Measurements from ENCODE around the gene CACNA2D1.

Gene CACNA2D1

DNA sequence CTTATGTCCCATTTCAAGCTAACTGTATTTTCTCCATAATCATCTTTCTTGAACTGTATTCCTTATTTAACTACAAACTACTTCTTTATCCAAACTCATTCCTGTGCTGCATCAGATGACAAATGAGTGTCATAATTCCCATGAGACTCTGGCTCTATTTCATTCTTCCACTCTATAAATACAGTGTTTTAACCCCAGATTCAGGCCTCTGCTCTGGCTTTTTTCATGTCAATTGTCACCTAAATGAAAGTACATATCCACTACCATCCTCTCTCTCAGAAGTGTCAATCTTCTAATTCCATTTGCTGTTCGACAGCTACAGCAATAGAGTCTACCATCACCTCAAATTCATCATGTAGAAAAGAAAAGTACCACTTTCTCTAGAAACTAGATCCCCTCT lies 172.7 kb downstream of the CACNA2D1 start:
- DNase-seq: no peak

DNA sequence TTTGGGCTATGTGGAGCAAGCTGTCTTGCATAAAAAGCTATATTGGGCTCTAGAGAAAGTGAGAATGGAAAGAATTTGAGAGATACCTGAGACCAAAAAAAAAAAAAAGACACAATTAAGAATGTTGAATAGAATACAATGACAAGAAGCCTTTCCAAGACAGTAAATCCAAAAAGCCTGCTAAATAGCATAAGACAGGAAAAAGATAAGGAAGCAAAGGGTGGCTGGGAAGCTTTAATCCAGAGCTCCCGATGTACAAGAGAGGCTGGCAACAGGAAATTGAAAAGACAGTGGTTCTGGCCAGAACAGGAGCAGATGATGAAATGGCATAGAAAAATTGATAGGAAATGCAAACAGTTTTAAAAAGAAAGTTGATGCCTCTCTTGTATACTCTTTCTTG lies 174.9 kb downstream of the CACNA2D1 start:
- no peak for DNase-seq

DNA sequence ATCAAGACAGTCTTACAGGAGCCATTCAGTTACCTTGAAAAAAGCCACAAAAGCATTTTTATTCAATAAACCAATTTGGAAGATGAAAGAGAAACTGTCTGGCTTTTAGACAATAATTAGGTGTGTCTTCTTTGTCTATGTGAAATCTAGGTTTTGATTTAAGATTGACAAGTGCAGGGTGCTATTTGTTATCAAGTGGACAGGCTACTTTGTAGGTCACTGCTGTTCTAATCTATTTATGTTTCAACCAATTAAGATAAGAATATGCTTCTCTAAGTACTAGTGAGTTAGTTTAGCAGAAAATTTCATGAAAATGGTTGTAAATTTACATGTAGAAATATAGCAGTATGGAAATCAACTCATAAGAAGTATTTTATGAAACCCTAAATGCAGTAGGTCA lies 177.5 kb downstream of the CACNA2D1 start:
- DNase-seq: no peak

DNA sequence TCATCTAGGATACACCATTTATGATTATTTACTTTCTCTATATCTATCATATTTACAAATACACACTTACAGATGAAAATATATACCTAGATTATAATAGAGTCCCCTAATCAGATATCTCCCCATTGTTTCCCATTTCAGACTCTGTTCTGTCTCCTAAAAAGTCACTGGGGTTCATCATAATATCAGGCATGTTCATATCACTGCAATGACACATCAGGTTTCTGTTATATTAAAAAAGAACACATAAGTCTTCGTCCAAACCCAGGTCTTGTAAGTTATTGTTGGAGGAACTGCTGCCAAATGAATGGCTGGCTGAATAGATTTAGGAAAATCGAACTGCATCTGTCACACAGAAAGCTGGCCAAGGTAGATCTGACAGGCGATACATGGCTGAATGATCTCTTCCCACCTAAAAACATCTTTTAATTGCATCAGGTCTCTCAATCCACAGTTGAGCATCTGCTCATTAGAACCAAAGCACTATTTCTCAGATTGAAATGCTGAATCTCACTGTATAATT lies 178.7 kb downstream of the CACNA2D1 start:
- no peak for DNase-seq

GRCh38 chr7:82263920-82264782 lies 179.4 kb downstream of the CACNA2D1 start:
- DNase-seq: no peak

- DNase-seq: no peak
Observed at GRCh38 chr7:82258181-82258580, 185.4 kb downstream of the CACNA2D1 start.

DNA sequence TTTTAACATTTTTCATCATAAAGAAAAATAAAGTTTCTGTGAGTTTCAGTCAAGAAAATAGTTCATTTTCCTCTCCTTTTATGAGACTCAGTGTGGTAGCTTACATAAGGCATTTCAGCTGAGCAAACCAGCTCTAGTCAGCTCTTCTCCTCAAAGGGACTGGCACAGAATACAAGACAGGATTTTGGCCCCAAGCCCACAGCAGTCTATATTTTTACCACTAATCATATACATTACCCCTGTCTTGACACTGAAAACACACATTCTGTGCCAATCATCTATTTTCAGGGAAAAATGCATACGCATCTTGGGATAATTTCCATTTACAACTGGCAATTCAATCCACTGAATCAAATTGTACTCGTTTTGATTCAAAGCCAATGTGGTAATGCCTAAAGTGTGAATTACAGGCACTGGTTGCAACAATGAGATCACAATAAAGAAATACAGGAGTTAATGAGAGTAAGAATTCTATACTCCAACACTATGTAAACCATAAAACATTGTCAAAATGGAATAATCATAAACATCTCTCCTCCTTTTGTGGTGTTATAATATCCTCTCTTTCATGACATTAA lies 186.4 kb downstream of the CACNA2D1 start:
- DNase-seq: no peak

DNA sequence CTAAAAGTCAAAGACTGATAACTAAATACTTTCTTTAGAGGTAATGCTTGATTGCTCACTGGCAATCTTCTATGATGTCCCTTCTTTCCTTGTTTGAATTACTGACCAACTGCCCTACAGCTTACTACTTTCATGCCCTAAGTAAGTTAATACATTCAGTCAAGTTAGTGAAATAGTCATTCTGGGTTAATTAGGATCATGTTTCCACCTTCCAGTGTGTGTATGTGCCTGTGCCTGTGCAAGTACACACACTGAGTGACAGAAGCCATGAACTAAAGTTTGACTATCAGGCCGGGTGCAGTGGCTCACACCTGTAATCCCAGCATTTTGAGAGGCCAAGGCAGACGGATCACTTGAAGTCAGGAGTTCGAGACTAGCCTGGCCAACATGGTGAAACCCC lies 187.9 kb downstream of the CACNA2D1 start:
- no peak for DNase-seq

DNA sequence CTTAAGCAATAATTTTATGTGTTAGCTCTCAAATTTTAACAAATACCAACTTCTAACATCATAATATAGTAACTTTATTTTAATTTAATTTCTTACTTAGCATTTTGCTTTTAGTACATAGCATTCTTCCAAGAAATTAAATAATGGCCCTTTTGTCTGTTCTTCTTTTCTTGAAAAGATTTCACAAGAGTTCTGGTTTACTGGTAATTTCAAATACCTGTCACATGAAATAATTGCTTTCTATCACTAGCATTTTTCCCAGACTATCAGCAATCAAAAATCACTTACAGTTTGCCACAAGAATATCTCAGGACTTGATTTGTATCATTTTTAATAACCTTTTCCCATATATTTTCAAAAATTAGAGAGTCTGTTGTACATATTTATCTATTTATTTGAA lies 193.0 kb downstream of the CACNA2D1 start:
- no peak for DNase-seq

GRCh38 chr7:82249979-82250378 lies 193.6 kb downstream of the CACNA2D1 start:
- DNase-seq: no peak

GRCh38 chr7:82247814-82248433 lies 195.7 kb downstream of the CACNA2D1 start:
- DNase-seq: no peak

- no peak for DNase-seq
Observed at GRCh38 chr7:82244947-82245517, 198.5 kb downstream of the CACNA2D1 start.

- no peak for DNase-seq
Observed at GRCh38 chr7:82241356-82241755, 202.2 kb downstream of the CACNA2D1 start.

DNA sequence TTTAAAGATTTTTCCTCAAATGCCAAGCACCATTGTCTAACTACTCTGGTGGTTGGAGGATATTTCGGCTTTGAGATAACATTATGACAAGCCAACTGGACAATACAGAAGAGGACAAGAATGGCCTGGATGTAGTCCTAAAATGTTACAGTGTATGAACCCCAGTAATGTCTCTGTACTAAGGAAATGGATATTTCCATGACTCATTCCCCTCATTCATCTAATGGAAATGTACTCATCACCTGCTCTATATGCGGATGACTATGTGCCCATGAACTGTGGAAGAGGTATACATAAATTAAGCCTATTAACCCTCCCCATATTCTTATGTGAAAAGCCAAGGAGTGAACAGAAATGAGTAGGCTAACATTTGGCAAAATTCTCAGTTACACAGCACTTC lies 207.9 kb downstream of the CACNA2D1 start:
- no peak for DNase-seq

DNA sequence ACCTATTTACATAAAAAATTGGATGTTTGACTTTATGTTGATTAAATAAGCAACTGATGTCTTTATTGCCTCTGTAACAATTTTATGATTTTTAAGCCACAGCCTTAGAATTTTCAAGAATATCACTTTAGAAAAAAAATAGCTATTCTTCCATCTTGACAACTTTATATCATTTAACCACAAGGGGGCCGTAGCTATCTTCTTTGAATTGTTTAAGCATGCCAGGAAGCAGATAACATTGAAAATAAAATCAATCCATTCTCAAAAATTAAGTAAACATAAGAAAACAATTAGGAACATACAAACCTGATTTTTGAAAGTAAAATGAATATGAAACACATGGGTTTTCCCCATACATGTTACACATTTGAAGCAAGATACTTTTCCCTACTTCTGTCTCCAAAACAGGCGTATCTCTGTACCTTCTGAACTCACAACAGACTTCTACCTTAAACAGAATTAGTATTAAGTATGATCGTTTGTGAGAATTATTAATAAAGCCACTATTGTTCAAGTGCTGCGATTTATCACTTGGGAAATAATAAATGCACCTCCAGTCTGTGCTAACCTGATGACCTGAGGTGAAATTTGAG lies 209.0 kb downstream of the CACNA2D1 start:
- no peak for DNase-seq

DNA sequence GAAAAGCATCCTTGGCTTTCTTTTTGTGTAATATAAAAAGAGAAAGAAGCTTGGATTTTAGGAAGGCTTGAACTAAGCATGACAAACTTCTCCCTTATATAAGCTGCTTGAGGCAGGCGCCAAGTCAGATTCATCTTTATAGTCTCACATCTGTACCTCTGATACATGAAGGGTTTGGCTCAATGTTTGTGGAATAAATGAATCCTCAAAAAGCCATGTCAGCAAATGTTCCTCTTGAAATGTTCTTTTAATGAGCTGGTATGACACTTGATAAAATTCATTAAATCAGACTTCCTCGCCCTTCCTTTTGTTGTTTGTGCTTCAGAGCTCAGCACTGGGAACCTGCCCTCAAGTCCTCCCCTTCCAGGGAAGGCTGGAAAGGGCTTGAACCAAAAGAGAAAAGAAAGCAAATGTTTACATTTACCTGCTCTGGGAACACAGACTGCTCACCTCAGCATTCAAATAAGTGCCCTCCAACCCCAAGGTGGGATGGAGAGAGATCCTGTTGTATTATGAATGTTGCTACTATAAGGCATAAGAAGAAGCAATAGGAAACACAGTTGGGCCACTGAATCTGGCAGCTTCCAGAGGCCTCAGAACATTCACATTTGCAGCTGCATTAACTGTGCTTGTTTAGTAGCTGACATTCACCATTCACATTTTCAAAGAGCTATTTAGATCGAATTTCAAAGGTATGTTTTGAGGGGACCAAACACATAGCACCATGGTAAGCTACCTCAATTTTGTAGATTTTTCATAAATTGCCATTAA lies 212.6 kb downstream of the CACNA2D1 start:
- no peak for DNase-seq

- DNase-seq: no peak
Observed at GRCh38 chr7:82229164-82229563, 214.4 kb downstream of the CACNA2D1 start.

GRCh38 chr7:82226191-82226590 lies 217.4 kb downstream of the CACNA2D1 start:
- no peak for DNase-seq

- no peak for DNase-seq
Observed at GRCh38 chr7:82224529-82224928, 219.0 kb downstream of the CACNA2D1 start.

- DNase-seq: no peak
Observed at GRCh38 chr7:82223580-82223979, 220.0 kb downstream of the CACNA2D1 start.

GRCh38 chr7:82221152-82221674 lies 222.4 kb downstream of the CACNA2D1 start:
- no peak for DNase-seq

DNA sequence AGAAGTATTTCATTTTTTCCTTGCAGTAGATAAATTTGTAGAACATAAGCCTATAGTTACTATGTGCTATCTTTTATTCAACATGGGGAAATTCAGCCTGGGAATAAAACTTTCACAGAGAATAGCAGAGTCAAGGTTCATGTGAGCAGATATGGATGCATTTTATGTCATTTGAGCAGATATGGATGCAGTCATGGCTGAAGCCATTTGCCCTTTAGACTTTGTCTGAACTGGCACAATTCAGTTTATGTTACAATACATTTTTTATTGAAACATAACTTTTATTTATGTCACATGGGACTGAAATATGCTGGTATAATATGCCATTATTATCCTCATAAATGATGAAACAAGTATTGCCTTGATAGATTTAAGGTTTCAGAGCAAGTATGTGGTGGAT lies 231.1 kb downstream of the CACNA2D1 start:
- DNase-seq: no peak
